ENCODE data around the gene CHRNG. TPM values are rescaled to one million over a fixed set of nuclear protein-coding genes. Genes with fewer than 3 reads are reported as not detected.

Gene CHRNG
- total and polyA plus RNA-seq, 8 donors: 0.07 to 0.35 (median 0.13) TPM; not detected in 4

DNA sequence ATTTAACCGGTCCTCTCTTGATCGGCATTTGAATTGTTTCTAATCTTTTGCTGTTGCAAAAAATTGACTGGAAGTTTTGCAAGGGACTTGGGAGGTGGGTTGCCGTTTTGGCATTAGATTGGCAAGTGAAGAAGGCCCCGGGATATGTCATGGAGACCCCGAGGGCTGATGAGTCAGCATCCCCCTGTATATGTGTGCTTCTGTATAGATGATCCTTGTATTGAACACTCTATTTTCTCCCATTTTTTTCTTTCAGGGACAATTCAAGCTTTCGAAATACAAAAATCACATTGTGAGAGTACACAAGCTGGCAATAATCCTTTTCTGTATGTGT, 41.1 kb downstream of the CHRNG start:
- ATAC-seq: no peak
- Histone ChIP-seq H3K27me3 (no peaks in the 10 kb centered on the region), H3K27ac (no peak overlapping the region), H3K4me1 (peaks cover 0 to 2% of the 10 kb centered on the region in 2 donors), H3K36me3 (peaks cover 0 to 60% of the 10 kb centered on the region in 2 donors), H3K4me3 (no peak overlapping the region), H3K9me3 (no peaks in the 10 kb centered on the region)
- intact Hi-C loops (cut with DNase I): no loop called here
- no peak for TF ChIP-seq CTCF (IDR thresholded peaks at IDR 0.05)
- no peak for DNase-seq

DNA sequence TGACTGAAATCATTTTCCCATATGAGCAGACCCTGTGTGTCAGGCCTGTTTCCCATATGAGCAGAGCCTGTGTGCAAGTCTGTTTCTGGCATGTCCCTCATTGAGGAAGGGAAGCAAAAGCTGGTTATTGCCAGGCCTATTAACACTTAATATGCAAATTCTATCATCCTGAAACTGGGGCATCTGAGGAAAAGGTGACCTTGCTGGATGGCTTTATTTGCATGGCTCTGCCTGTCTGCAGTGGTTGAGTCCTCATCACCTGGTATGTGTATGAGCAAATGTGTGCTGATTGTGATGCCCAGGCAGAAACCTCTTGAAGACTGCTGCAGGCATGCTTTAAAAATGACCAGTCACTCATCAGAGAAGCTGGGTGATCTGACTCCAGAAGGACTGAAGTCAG, 42.2 kb downstream of the CHRNG start:
- peaks cover 0 to 55% of the 10 kb centered on the region in 2 donors for H3K36me3 ChIP-seq
- no peak for TF ChIP-seq CTCF (IDR thresholded peaks at IDR 0.05)
- DNase-seq (no peak), ATAC-seq (peak; percentile 39)
- H3K4me3 ChIP-seq: no peak overlapping the region
- intact Hi-C loops (cut with DNase I): no loop called here
- H3K4me1 ChIP-seq: peaks cover 0 to 2% of the 10 kb centered on the region in 2 donors
- no peaks in the 10 kb centered on the region for H3K27me3 ChIP-seq
- H3K27ac ChIP-seq: no peak overlapping the region
- H3K9me3 ChIP-seq: no peaks in the 10 kb centered on the region

- Histone ChIP-seq H3K27ac (no peak overlapping the region), H3K4me3 (no peak overlapping the region), H3K4me1 (peaks cover 2 to 4% of the 10 kb centered on the region in 2 donors), H3K27me3 (no peaks in the 10 kb centered on the region), H3K9me3 (no peaks in the 10 kb centered on the region), H3K36me3 (peaks cover 0 to 42% of the 10 kb centered on the region in 2 donors)
- no peak for TF ChIP-seq CTCF (IDR thresholded peaks at IDR 0.05)
- no peak for DNase-seq
- no peak for ATAC-seq
- intact Hi-C loops (cut with DNase I): no loop called here
Measured at GRCh38 chr2:232584238-232584637, 44.7 kb downstream of the CHRNG start.

DNA sequence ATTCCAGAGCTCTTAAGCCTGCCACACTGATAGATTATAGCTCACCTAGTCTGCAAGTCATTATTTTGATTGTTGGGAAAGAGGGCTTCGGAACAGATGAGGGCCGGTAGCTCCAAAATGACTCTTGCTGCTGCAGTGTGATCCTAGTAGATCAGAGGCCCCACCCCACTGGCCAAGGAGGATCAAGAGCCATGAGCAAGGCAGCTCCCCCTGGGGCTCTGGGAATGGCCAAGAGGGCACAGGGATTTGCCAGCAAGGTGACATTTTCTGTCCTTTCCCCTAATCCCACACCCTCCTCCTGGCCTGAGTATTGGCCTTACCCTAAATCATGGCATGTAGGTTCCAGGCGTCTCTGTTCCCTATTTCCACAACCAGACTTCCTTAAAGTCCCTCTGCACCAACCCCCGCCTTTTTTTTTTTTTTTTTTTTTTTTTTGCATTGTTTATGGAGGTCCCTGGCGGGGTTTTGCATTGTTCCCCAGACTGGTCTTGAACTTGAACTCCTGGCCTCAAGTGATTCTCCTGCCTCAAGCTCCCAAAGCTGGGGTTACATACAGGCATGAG, 47.5 kb downstream of the CHRNG start:
- no peaks in the 10 kb centered on the region for H3K9me3 ChIP-seq
- H3K4me1 ChIP-seq: peaks cover 0 to 4% of the 10 kb centered on the region in 2 donors
- no peak for ATAC-seq
- H3K27me3 ChIP-seq: no peaks in the 10 kb centered on the region
- no peak overlapping the region for H3K4me3 ChIP-seq
- intact Hi-C loops (cut with DNase I): no loop called here
- no peak for DNase-seq
- peaks cover 0 to 19% of the 10 kb centered on the region in 2 donors for H3K36me3 ChIP-seq
- H3K27ac ChIP-seq: no peak overlapping the region
- TF ChIP-seq CTCF (IDR thresholded peaks at IDR 0.05): no peak

DNA sequence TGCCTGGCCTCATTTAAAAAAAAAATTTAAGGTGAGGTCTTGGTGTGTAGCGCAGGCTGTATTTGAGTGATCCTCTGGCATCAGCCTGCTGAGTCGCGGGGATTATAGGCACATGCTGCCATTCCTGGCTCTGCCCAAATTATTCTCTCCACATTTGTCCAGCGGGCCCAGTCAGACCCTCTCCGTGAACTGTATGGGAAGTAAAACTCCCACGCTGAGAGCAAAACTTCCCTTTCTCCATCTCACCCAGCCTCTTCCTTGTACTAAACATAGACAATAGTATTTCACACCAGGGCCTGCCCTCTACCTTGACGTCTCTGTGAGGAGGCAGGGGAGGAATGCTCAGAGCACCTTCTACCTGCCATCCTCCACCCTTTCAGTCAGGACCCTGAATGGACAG, 48.0 kb downstream of the CHRNG start:
- Histone ChIP-seq H3K36me3 (peaks cover 0 to 14% of the 10 kb centered on the region in 2 donors), H3K9me3 (no peaks in the 10 kb centered on the region), H3K4me3 (no peak overlapping the region), H3K27ac (no peak overlapping the region), H3K4me1 (peaks cover 0 to 4% of the 10 kb centered on the region in 2 donors), H3K27me3 (no peaks in the 10 kb centered on the region)
- intact Hi-C loops (cut with DNase I): no loop called here
- ATAC-seq: no peak
- no peak for DNase-seq
- TF ChIP-seq CTCF (IDR thresholded peaks at IDR 0.05): no peak
